ENCODE results near the gene PSKH1. TPM values are rescaled to one million over a fixed set of nuclear protein-coding genes. Genes with fewer than 3 reads are reported as not detected.

PSKH1 gene
- total and polyA plus RNA-seq, 9 of the 15 experiments (the other 6 are each of a cell fraction or from before 2014, with no cell fraction given): 0.96 to 20.9 (median 9.4) TPM

DNA sequence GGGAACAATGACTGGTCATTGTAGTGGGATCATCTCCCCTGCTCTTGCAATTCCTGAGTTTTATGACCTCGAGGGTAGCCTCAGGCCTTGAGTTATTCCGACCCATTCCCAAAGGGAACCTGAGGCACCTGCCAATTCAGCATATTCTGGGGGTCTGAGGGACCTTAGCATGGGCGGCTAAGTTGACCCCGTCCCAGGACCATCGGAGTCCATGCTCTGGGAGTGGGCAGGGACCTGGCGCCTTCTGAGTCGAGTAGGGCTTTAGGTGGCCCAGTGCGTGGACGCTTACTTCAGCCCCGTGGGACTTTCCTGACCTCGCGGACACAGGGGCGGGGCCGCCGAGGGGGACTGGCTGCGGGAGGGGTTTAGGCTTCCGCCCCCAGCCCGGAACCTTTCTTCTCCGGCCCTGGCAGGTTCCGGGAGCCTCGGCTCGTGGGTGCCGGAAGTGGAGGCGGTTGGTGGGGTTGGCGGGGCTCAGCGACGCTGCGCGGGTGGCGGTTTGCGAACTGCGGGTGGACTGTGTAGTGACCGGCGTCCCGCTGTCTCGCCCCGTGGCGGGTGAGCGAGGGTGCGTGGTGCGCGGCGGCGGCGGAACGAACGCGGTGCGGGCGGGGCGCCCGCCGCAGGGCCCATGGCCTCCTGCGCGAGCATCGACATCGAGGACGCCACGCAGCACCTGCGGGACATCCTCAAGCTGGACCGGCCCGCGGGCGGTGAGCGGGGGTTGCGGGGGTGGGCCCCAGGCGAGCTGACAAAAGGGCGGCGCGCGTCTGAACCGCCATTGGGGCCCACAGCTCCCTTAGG lies 20.2 kb upstream of the PSKH1 start, which contains the start of gene EDC4 (continued):
- TF ChIP-seq, protein P1, sequence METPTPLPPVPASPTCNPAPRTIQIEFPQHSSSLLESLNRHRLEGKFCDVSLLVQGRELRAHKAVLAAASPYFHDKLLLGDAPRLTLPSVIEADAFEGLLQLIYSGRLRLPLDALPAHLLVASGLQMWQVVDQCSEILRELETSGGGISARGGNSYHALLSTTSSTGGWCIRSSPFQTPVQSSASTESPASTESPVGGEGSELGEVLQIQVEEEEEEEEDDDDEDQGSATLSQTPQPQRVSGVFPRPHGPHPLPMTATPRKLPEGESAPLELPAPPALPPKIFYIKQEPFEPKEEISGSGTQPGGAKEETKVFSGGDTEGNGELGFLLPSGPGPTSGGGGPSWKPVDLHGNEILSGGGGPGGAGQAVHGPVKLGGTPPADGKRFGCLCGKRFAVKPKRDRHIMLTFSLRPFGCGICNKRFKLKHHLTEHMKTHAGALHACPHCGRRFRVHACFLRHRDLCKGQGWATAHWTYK (CRISPR knock-in tag; IDR thresholded peaks at IDR 0.05): peak; percentile 78; the same call in 1 of the 2 replicates
- TF ChIP-seq MCM5 (IDR thresholded peaks at IDR 0.05; ENCODE audit: low read depth) (no peak), EP400 (IDR thresholded peaks at IDR 0.05) (peak; percentile 90), TAF1 (IDR thresholded peaks at IDR 0.05; ENCODE audit: control insufficient read depth, extremely low read depth, insufficient read depth, low read length, severe bottlenecking) (peak; percentile 86), ADNP (tag; IDR thresholded peaks at IDR 0.05) (no peak), HNRNPUL1 (IDR thresholded peaks at IDR 0.05; ENCODE audit: low read length) (no peak), RAD21 (CRISPR knock-in tag; conservative IDR thresholded peaks at IDR 0.05 in 1 of 2, IDR thresholded peaks at IDR 0.05 in 1 of 2) (no peak), SNRNP70 (optimal IDR thresholded peaks at IDR 0.05; ENCODE audit: low read depth, low read length) (no peak), ILK (tag; IDR thresholded peaks at IDR 0.05; ENCODE audit: borderline replicate concordance, low read depth) (no peak), MBD2 (IDR thresholded peaks at IDR 0.05; ENCODE audit: borderline replicate concordance, low read depth) (peak; percentile 69; the same call in 1 of the 2 replicates)
- TF ChIP-seq, protein P2, sequence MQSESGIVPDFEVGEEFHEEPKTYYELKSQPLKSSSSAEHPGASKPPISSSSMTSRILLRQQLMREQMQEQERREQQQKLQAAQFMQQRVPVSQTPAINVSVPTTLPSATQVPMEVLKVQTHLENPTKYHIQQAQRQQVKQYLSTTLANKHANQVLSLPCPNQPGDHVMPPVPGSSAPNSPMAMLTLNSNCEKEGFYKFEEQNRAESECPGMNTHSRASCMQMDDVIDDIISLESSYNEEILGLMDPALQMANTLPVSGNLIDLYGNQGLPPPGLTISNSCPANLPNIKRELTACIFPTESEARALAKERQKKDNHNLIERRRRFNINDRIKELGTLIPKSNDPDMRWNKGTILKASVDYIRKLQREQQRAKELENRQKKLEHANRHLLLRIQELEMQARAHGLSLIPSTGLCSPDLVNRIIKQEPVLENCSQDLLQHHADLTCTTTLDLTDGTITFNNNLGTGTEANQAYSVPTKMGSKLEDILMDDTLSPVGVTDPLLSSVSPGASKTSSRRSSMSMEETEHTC (IDR thresholded peaks at IDR 0.05): no peak
- TF ChIP-seq, protein P3, sequence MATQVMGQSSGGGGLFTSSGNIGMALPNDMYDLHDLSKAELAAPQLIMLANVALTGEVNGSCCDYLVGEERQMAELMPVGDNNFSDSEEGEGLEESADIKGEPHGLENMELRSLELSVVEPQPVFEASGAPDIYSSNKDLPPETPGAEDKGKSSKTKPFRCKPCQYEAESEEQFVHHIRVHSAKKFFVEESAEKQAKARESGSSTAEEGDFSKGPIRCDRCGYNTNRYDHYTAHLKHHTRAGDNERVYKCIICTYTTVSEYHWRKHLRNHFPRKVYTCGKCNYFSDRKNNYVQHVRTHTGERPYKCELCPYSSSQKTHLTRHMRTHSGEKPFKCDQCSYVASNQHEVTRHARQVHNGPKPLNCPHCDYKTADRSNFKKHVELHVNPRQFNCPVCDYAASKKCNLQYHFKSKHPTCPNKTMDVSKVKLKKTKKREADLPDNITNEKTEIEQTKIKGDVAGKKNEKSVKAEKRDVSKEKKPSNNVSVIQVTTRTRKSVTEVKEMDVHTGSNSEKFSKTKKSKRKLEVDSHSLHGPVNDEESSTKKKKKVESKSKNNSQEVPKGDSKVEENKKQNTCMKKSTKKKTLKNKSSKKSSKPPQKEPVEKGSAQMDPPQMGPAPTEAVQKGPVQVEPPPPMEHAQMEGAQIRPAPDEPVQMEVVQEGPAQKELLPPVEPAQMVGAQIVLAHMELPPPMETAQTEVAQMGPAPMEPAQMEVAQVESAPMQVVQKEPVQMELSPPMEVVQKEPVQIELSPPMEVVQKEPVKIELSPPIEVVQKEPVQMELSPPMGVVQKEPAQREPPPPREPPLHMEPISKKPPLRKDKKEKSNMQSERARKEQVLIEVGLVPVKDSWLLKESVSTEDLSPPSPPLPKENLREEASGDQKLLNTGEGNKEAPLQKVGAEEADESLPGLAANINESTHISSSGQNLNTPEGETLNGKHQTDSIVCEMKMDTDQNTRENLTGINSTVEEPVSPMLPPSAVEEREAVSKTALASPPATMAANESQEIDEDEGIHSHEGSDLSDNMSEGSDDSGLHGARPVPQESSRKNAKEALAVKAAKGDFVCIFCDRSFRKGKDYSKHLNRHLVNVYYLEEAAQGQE (IDR thresholded peaks at IDR 0.05; ENCODE audit: borderline replicate concordance): 0 out of 2 replicates have a peak, but pooled peaks have one; percentile 19
- TF ChIP-seq, protein P3 (CRISPR knock-in tag; IDR thresholded peaks at IDR 0.05; ENCODE audit: low read depth): no peak; the same call in 1 of the 2 replicates
